GM18858 (cell line): Measurements from ENCODE around the gene CELA3A.

Source experiments
- ATAC-seq: cut with Tn5 transposase; IDR thresholded peaks from one replicate; pipeline ENCODE4 v1.9.1; 2021; ENCODE audit not compliant: unreplicated experiment

Gene CELA3A

DNA sequence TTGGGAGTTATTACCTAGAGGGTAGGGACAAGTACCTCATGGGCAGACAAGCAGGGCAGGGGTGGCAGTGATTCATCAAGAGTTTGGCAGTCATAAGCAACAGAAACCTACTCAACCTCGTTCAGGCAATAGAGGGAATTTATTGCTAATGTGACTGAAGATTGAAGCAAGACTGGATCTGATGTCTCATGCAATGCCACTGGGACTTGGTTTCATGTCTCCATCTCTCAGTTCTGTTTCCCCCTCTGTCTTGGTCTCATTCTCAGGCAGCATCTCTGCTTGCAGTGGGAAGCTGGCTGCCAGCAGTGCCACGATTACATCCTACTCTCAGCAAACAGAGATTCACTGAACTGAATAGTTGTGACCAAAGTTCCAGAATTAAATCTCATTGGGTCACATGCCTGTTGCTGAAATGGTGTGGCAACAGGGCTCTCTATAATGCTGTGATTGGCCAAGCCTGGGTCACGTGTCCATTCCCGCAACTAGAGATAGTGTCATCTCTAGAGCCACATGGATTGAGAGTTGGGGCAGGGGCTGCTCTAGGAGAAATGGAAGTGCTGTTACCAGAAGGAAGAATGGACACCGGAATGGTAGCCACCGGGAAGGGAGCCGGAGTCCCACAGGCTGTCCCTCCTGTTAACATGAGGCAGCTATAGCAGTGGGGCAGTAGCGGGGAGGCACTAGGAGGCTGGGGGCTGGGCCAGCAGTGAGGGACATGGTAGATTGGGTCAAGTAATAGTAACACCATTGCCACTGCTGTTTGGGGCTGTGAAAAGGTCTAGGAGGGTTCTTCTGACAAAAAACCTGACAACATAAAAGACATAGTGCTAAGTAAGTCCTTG, 47.1 kb downstream of the CELA3A start:
- ATAC-seq = no peak

DNA sequence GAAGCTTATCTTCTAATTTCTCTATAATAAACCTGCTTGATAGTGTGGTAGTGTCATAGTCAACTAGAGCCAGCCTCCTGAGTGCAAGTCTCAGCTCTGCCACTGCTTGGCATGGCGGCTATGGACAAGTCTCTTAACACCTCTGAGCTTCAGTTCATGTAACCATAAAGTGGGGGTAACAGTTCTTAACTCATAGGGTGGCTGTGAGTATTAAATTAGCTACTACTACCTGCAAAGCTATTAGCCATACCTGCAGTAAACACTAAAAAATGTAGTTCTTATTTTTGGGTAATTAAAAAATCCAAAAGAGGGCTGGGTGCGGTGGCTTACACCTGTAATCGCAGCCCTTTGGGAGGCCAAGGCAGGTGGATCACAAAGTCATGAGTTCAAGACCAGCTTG, 48.9 kb downstream of the CELA3A start:
- no peak for ATAC-seq

DNA sequence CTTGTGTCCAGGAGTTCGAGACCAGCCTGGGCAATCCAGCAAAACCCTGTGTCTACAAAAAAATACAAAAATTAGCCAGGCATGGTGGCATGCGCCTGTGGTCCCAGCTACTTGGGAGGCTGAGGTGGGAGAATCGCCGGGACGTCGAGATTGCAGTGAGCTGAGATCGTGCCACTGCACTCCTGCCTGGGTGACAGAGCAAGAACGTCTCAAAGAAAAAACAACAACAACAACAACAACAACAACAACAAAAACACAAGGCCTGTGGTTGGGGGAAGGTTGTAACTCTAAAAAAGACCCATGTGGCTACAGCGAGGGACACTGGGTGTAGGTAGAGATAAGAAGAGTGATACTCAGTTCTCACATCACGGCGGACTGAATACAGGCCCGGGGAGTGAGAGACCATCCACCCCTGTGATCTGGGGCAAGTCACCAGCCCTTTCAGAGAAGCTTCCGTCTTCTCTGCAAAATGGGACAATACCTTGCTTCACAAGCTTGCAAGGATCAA, 50.2 kb downstream of the CELA3A start:
- no peak for ATAC-seq

DNA sequence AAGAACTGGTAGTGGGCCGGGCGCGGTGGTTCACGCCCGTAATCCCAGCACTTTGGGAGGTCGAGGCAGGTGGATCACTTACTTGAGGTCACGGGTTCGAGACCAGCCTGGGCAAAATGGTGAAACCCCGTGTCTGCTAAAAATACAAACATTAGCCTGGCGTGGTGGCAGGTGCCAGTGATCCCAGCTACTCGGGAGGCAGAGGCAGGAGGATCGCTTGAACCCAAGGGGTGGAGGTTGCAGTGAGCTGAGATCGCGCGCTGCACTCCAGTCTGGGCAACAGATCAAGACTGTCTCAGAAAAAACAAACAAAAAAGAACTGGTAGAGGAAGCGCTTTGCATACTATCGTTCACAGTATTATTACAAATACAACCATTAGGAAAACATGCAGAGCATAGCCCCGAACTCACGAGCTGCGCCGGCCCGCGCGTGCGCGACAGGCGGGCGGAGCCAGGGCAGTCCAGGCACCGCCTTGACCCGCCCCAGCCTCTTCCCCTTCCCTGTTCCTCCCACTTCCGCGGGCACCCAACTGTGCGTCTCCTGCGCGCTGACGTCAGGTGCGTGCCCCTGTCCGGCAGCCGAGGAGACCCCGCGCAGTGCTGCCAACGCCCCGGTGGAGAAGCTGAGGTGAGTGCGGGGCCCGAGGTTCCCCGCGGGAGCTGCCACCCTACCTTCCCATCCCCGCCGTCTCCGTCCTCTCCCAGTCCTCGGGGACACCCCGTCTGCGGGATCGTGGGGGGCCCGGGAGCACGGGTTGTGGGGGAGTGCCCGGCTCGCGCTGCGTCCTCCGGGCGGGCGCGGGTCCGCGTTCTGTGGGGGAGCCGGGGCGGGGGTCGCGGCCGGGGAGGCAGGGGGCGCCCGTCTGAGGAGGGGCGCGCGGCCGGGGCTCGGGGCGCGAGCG, 50.9 kb downstream of the CELA3A start, which contains the start of gene CDC42:
Gene CDC42, plus strand, starts transcription at position 595 of the 902 bp plus-strand sequence. CDS start 25,770 bp downstream, outside the sequence.
- peak; percentile 66 for ATAC-seq

DNA sequence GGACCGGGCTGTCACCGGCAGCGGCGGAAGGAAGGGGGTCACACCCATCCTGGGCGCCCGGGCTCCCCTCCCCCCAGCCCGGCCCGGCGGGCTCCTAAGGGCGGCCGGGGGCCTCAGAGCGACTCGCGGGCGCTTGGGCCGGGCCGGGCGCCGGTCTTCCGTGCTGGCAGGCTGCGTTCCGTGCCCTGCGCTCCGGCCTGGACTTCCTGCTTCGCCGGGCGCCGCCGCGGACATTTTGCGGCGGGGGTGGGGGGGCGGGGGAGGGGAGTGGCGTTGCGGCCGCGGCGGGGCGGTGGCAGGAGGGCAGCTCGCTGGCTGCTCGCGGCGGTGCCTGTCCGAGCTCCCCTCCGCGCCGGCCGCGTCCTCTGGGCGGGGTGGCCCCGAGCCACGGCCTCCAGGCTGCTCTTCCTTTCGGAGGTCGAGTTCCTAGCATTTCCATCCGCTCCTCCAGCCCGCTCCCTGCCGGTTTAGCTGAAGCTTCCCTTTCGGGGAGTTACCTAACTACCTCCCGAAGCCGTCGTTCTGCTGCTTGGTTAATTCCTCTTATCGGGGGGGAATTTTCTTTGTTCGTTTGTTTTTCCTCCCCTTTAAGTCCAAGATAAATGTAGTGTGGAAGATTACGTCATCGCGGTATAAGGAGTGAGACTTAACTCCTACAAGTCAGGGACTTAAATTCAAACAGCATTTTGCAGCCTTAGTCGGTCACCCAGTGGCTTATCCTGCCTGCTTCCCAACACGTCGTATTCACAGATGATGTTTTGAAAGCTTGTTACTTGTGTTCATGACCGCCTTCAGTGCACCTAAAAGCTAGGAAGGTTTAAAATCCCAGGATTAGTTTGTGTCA, 51.8 kb downstream of the CELA3A start:
- ATAC-seq = no peak

DNA sequence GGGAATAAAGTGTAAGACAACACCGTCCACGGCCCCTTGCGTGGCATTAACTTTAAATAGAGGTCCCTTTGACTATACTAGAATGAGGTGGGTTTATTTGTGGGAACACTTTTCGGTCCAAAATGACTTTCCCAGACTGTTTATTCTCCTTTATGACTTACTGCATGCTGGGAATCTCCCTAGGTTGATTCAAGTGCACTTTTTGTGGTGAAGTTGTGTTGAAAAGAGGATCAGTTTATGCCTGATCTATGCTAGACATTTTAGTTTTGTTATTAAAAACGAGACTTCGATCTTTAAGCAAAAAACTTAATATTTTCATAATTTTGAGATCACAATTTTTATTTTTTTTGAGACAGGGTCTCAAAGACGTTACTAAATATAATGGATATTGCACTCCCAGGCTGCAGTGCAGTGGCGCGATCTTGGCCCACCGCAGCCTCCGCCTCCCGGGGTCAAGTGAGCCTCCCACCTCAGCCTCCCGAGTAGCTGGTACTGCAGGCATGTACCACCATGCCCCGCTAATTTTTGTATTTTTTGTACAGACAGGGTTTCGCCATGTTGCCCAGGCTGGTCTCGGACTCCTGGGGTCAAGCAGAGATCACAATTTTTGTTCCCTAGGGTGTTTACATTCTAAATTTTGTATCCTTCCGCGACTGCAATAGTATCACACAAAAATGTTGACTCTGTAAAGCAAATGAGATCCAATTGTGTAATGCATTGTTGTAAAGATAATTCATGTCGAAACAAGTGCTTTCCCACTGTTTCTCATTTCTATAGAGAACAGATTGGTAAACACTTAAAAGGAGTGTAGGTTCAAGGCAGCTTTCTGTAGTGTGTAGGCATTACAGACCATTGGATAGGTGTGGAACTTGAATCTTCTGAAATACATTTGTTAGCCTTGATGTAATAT, 52.7 kb downstream of the CELA3A start:
- no peak for ATAC-seq

DNA sequence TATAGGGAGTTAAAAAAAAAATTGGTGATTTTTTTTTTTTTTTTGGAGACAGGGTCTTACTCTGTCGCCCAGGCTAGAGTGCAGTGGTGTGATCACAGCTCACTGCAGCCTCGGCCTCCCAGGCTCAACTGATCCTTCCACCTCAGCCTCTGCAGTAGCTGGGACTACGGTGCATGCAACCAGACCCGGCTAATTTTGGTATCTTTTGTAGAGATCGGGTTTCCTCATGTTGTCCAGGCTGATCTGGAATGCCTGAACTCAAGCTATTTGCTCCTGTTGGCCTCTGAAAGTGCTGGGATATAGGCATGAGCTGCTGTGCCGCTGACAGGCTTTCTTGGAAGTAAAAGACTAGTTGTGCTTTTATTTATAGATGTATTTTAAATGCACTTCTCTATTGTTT, 54.0 kb downstream of the CELA3A start:
- ATAC-seq = no peak

DNA sequence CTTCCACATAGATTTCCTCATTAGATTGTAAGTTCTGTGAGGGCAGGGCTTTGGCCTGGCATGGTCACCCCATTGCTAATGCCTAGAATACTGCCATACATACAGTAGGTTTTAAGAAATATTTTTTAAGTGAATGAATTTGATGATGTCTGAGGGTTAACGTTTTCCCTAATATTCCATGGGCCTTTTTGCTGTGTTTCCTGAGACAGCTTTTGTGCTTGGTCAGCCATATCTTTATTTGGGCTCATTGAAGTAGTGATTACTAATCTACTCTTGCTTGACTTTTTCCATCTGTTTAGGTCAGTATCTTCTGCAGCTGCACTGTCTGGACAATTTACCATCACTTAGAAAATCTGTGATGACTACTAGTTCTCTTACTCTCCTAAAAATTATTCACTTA, 54.6 kb downstream of the CELA3A start:
- ATAC-seq = no peak

DNA sequence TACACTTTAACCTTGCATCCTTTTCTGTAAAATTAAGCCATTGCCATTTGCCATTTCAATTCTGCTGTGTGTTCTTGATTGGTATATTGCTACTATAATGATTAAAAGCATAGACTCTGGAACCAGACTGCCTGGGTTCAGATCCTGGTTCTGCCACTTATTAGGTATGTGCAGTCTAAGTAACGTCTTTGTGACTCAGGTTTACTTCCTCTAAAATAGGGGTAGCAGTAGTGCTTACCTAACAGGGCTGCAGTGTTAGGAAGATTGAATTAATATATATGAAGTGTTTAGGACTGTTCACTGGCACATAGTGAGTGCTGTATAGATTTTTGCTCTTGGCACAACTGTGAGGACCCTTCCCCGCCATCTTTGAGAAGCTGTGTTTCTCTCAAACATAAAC, 55.5 kb downstream of the CELA3A start:
- no peak for ATAC-seq

DNA sequence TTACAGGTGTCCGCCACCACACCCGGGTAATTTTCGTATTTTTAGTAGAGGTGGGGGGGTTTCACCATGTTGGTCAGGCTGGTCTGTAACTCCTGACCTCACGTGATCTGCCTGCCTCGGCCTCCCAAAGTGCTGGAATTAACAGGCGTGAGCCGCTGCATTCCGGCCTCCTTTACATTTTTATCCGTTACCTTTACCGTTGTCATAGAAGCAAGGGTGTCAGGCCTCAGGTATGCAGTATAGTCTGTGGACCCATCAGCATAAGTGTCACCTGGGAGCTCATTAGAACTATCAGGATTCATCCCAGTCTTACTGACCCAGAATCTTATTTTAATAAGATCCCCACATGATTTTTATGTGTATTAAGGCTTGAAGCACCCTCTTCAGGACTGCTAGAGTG, 56.4 kb downstream of the CELA3A start:
- no peak for ATAC-seq
